ENCODE results near the gene SLC12A8.

GRCh38 chr3:125090649-125091048, 121.9 kb downstream of the SLC12A8 start:
- no peak for TF ChIP-seq CTCF (conservative IDR thresholded peaks at IDR 0.05 in 1 of 2, IDR thresholded peaks at IDR 0.05 in 1 of 2; ENCODE audit: low read depth in 1 of 2, low read length in 2 of 2)
- no peak for TF ChIP-seq EZH2 (IDR thresholded peaks at IDR 0.05; ENCODE audit: low read length, missing control alignments)
